CD4-positive, alpha-beta T cell treated with Interleukin-17A for 4 hours (primary cell): Measurements from ENCODE around the gene SLC4A7.
"Not testable (repeated sequence)": the region's sequence is repeated elsewhere in the genome, so short reads cannot be mapped to it uniquely, and the experiment has no call there.

ENCODE experiments used
- DNase-seq: peaks from one replicate; pipeline ENCODE4 v3.0.0-alpha.2; 2020; ENCODE audit warnings: mixed read lengths

Gene SLC4A7

DNA sequence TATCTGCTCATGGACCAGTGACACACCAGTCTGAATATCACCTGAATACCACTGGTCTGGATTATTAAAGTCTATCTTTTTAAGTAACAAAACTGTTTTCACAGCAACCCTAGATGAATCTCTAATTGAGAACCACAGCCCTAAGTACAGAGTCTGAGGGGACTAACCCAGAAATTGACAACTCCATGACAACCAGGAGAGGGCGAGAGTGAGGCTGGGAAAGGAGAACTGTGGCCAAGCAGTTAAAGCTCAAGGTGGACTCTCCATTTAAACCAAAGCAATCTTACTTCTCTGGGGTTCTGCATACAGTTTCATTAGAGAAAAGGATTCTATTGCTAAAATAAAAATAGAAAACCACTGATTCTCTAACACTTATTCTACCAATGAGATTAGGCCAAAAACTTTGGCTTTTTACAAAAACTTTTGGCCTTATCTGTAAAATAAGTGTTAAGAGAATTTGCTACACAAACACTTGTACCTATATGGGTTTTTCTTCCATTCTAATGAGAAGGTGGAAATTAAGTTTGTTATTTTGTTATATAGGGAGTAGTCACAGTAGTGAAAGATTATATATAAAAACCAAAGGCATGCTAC is 126.4 kb downstream of the SLC4A7 start:
- DNase-seq: peak; percentile 69

- no peak for DNase-seq
Measured at GRCh38 chr3:27356976-27357375, 127.2 kb downstream of the SLC4A7 start.

- DNase-seq: no peak
Measured at GRCh38 chr3:27354588-27355203, 129.5 kb downstream of the SLC4A7 start.

GRCh38 chr3:27354161-27354560 is 130.0 kb downstream of the SLC4A7 start:
- no peak for DNase-seq

- no peak for DNase-seq
Measured at GRCh38 chr3:27353221-27353620, 131.0 kb downstream of the SLC4A7 start.

- no peak for DNase-seq
Measured at GRCh38 chr3:27352047-27352446, 132.1 kb downstream of the SLC4A7 start.

DNA sequence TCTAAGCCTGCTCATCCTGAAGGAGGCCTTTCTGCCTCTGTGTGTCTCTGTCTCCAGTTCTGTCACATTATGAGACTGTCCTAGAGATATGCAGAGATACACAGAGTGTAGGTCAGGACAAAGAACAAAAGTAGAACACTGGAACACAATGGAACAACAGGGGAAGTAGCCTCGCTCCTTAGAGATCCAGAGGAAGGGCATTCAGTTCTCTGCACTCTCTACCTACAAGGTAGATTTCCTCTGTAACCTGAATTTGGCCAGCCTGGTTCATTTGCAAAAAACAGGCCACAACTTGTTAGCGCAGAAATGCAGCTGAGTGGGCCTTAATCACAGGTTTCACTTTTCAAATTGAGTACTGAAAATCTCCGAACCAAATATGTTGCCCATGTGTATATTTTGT is 134.4 kb downstream of the SLC4A7 start:
- DNase-seq: no peak

DNA sequence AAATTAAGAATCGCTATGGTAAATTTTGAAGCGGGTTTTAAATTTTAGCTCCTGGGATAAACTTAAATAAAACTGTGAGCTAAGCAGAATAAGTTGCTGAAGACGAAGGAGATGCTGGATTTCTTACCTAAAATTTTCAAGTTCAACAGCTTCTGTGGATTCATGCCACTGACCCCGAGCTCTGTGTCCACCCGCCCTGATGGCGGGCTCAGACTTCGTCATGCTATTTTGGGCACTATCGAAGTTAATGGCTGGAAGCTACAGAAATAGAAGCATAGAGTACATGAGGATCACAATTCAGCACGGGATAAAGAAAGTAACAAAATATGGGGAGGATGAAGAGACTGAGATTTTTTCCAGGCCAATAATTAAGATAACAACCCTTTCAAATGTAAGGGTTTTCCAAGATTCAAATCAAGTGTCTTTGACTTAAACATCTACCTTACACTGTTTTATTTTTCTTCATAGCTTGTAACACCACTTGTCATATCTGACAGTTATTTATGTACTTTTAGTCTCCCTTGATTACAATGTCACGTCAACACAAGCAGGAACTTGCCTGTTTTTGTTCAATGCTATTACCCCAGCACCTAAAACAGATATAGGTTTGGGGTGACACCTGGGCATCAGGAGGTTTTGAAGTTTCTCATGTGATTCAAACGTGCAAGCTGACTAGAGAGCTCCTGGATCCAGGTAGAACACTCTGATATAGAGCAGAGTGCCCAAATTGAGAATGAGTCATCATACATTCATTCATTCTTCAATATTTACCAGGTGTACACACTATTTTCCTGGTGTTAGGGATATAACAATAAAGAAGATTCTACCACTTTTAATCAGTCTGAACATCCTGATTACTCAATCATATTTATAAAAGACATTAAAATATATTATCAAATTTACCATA is 138.0 kb downstream of the SLC4A7 start:
- no peak for DNase-seq

DNA sequence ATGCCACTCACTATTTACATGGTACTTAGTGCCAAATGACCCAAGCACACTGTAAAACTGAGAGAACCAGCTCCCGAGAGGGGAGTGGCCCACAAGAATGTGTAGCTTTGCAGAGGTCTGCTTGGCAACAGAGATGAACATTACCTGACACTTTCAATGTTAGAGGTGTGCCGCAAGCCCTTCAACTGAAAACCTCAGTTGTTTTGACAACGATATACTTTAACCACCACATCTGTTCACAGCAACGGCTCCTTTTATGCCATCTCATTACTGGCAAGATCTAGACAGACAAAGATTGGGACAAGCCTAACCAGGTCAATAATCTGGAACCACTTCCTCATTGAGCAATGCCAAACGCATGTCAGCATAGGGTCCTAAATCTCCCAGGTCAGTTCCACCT is 138.7 kb downstream of the SLC4A7 start:
- no peak for DNase-seq

GRCh38 chr3:27345045-27345444 is 139.1 kb downstream of the SLC4A7 start:
- no peak for DNase-seq

GRCh38 chr3:27344192-27344591 is 140.0 kb downstream of the SLC4A7 start:
- DNase-seq: no peak

DNA sequence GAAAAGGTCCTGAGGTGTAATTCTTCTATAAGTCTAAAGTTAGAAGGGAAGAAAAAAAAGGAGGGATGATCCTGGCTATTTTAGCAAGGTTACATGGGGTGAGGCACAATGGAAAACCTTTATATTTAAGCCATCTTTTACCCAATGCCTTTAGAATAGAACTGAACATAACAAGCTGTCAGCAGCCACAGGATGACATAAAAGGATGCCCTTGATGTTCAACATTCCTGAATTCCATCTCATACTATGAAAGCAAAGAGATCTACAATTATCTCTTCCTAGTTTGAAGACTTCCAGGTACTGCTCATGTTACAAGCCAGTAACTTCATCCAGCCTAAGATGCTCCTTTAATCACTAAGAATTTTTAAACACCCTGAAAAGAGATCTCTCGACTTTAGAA is 141.9 kb downstream of the SLC4A7 start:
- DNase-seq: no peak

- no peak for DNase-seq
Measured at GRCh38 chr3:27340534-27340933, 143.7 kb downstream of the SLC4A7 start.

DNA sequence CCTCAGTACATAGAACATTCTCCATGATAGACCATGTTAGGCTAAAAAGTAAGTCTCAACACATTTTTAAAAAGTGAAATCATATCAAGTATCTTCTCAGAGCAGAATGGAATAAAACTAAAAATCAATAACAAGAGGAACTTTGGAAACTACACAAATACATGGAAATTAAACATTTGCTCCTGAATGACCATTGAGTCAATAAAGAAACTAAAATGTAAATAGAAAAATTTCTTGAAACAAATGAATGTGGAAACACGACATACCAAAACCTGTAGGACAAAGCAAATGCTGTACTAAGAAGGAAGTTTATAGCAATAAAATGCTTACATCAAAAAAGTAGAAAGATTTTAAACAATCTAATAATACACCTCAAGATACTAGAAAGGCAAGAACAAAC is 148.6 kb downstream of the SLC4A7 start:
- DNase-seq: no peak

DNA sequence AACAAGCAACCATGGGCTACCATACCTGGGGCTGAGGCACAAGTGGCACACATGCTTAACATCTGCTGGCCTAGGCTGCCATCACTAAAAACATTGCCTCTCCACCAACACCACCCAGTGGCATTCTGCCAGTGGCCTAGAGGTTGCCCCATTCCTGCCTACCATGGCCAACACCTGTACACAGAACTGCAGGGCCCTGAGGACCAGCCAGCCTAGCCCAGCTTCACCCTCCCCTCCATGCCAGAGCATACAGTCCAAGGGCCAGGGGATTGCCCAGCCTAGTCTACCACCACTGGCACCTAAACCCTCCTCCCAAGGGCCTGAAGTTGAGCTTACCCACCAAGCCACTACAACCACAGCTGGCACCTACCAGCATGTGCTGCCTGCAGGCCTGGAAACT is 150.3 kb downstream of the SLC4A7 start:
- no peak for DNase-seq

DNA sequence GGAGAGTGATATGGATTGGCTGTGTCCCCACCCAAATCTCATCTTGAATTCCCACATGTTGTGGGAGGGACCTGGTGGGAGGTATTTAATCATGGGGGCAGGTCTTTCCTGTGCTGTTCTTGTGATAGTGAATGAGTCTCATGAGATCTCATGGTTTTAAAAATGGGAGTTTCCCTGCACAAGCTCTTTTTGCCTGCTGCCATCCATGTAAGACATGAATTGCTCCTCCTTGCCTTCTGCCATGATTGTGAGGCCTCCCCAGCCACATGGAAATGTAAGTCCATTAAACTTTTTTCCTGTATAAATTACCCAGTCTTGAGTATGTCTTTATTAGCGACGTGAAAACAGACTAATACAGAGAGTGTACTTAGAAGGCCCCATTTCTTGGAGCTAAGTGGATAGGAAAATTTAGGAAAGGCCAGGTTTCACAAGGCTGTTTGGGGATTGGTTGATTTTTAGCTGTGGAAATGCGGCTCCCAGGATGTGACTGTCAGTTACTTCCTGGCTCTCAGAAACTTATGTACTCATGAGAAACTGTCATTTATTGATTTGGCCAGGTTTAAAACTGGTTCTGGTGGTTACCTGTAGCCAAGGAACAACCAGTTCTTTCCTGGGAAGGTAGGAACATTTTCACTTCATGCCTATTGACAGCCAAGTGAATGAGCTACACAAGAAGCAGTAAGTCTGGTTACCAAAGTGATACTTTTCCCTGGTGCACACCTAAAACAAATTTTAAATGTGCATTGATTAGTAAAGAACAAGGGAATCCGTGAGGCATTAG is 155.0 kb downstream of the SLC4A7 start:
- DNase-seq: not testable (repeated sequence)

DNA sequence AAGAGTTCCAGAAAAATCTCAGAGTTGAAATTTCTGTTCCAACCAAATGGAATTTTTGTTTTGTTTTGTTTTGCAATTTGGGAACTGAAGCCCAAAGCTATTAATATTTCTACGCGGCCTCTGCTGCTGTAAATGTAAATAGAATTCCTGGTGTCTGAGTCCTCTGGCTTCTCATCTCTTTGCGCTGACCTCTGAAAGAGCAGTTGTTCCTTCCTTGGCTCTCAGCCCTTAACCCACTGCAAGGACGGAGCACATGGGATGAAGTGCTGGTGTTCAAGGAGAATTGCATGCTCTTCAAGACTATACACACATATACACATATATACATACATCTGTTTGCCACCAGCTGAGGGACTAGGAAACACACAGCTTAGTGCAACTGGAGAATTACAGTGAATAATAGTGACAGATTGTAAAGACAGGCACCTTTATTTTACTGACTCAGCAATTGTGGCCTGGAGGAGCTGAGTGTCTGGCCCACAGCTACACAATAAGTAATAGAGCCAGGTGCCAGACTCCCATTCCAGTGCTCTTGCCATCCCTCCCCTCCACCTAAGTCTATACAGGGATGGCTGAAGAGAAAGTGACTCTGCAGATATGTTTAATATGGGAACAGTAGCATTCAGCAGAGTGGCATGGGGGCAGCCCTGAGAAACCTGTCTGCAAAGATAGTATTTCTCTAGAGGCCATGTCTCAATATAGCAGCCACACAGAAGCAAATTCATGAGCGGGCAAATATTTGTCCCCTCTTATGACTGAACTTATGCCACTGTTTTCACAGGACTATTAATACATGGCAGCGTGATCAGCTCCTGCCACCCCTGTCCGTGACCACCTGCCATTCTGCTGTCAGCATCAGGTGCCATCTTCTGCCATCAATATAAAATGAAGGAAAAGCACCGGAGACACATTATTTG is 157.3 kb downstream of the SLC4A7 start:
- DNase-seq: no peak

GRCh38 chr3:27326202-27326601 is 158.0 kb downstream of the SLC4A7 start:
- DNase-seq: no peak

DNA sequence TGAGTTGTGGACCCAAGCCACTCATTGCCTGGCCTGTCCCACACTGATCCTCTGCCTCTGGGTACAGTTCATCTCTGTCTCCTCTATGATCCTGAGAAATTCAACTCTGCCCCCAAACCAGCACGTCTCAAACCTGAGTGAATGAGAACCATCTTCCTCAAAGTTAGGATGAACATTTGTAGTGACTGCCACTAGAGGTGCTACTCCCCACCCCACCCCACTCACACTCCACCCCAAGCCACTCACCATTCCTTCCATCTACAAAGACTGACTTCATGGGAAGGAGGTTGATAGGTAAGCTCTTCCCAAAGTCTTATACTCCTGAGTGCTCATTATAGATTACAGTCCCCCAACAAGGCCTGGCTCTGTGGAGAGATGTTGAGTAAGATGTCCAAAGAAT is 158.8 kb downstream of the SLC4A7 start:
- DNase-seq: no peak

GRCh38 chr3:27324686-27325085 is 159.5 kb downstream of the SLC4A7 start:
- DNase-seq: no peak

GRCh38 chr3:27323087-27323570 is 161.1 kb downstream of the SLC4A7 start:
- no peak for DNase-seq
